ENCODE measurements around the gene UBE2D2.

Gene UBE2D2

DNA sequence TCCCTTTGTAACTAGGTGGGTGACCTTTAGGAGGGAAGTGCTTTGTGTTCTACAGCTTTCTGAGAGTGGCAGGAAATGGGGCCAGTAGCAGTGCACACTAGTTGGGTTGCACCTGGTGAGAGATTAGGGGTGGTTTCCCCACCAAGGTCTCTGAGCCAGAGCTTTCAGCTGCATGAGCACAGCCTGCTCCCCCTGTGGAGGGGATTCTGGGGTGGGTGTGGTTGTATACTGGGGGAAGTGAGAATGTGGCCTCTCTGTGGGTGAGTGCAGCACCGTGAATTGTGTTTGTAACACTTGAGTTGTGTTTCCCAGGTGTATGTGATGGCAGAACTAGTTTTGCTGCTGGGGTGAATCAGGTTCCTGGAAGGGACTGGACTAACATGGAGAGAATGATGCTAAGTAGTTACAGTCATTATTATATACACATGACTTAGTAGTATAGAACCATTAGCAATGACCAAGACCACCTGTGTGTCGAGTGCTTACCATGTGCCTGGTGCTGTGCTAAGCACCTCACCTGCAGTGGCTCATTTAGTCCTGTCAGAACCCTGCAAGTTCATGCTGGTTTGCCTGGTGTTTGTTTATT, 75.2 kb downstream of the UBE2D2 start:
- no peak for DNase-seq

DNA sequence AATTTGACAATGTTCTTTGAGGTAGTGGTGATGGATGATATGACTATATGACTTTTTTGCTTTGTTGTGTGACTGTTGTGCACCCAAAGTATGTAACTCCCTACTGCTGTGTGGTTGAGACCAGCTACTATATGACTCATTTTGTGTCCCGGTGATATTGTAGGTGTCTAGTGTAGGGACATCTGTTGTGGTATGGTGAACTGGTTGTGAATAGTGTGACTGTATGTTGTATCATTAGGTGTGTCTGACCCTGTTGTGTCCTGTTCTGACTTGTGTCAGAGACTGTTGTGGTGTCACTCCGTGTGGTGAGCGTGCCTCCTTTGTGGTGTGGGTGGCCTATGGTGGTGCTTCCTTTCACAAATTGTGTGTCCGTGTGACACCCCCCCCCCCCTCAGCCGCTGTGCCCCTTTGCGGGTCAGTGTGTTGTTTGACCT, 75.9 kb downstream of the UBE2D2 start:
- no peak for DNase-seq

- DNase-seq = peak; percentile 84
Measured at GRCh38 chr5:139637438-139638089, 76.4 kb downstream of the UBE2D2 start.

DNA sequence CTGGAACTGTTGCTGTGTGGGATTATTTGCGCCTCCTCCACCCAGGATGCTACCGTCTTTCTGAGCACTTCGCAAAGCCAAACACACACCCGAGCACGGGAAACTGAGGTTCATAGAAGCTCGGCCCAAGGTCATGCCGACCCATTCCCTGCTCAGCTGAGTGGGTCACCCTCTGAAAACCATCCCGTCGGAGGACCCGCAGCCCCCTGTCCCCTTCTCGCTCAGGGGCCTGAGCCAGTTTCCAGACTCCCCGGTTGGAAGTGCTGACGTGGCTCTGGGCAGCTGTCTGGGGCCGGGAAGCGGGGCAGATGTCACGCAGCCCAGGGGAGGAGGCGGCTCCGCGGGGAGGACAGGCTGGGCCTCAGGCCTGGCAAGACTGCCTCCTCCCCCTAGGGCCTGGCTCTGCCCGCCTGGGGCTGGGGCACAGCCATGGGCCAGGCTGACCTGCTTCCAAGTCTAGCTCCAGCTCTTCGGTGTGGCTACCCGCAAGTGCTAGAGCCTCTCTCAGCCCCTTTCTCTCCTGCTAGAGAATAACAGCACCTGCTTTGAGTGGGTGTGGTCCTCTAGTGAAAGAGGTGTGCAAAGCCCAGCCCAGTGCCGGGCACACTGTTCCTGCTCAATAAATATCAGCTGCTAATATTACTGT, 77.1 kb downstream of the UBE2D2 start:
- DNase-seq = peak; percentile 61

DNA sequence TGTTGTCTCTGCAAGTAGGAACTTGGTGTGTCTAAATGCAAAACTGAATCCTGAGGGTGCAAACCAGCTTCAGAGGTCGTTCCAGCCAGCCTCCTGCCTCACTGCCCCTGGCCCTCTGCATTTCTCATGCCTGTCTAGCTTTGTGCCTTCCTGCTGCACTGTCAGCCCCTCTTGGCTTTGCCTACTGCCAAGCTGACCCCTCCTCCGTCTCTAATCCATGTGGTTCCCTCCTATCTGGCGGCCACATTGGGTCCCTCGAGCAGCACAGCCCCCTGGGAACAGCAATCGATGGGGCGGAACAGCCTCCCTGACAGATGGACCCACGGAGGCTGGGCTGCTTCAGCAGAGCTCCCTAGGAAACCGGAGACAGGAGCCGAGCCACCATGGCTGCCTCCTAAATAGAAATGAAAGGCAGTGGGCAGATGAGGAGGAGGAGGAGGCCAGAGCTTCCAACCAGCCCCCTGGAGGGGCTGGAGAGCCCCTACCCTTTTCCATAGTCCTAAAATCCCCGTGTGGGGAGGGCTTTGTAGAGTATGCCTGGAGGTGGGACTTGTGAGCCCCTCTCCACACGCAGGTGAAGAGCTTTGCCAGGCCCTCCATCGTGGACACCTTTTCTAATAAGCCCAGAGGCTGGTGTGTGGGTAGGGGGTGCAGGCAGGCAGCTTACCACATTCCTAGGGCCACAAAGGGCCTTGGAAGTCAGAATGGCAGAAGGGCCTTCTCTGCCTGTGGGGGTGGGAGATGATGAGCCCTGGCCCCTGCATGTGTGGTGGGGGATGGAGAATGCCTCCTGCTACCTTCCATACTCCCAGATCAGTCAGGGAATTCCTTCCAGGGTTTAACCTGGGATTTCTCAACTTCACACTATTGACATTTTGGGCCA, 77.8 kb downstream of the UBE2D2 start:
- DNase-seq = no peak

- no peak for DNase-seq
Measured at GRCh38 chr5:139639619-139640380, 78.7 kb downstream of the UBE2D2 start.

DNA sequence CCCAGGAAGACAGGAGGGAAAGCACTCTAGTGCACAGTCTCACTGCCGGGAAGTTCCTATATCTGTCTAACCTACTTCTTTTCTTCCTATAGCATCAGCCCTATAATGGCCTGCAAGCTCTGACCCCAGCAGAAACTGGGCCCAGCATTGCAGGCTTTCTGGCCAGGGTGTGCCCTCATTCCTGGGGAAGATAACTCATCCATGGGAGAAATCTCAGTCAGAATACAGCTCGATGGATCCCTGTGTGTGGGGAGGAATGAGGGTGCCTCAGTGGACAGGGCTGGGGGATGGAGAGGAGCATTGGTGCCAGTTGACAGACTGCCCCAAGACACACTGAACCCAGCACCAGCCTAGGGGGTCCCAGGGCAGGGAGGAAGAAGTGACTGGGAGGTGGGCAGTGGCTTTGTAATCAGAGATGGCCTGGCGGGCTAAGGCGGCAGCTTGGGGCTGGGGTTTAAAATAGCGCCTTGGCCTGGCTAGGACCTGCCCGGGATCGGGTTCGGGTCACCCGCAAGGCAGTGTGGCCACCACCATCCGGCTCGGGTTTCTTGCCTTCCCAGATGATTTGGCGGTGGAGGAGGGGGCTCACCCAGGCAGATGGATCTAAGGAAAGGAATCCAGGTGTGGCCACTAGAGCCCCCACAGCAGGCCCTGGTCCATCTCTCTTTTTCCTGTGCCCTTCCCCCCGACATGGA, 79.4 kb downstream of the UBE2D2 start:
- DNase-seq = no peak

- no peak for DNase-seq
Measured at GRCh38 chr5:139641116-139642080, 80.3 kb downstream of the UBE2D2 start.

- DNase-seq = no peak
Measured at GRCh38 chr5:139642213-139642612, 81.1 kb downstream of the UBE2D2 start.

DNA sequence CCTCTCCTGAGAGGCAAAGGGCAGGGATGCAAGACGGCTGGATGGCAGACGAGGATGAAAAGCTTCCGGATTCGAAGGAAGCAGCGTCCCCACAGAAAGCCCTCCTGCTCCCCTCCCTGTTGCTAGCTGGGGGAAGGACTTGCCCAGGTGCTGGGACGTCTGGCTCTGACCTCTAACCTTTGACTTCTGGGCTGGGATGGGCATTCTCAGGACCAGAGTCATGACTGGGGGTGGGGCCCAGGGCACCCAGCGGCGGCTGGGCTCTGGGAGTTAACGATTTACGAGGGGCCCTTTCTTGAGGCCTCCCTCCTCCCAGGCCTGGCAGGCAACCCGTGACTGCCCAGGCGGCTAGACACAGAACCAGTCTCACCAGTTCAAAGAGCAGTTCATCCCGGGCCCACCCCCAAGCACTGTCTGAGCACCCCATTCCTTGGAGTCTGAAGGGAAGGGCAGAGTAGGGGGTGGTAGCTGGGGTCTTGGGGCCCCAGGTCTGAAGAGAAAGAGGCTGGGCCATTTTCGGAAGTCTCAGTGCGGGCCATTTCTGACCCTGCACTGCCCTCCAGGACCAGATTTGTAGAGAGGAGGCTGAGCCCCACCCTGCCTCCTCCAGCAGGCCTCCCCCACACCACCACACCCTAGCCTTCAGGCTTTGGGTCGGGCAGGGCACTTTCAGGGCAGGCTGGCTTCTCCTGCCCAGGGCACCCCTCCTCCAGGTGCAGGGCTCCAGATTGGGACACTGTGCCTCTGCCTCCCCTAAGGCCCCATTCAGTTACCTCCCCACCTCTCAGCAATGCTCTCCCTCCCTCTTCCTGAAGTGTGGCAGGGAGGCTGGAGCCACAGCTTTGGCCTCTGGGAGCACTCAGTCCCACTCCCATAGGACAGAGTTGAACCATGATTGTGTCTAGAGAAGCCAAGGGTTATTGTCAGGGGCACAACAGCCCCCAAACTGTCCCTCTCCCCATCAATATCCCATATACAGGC, 82.0 kb downstream of the UBE2D2 start:
- DNase-seq = no peak

DNA sequence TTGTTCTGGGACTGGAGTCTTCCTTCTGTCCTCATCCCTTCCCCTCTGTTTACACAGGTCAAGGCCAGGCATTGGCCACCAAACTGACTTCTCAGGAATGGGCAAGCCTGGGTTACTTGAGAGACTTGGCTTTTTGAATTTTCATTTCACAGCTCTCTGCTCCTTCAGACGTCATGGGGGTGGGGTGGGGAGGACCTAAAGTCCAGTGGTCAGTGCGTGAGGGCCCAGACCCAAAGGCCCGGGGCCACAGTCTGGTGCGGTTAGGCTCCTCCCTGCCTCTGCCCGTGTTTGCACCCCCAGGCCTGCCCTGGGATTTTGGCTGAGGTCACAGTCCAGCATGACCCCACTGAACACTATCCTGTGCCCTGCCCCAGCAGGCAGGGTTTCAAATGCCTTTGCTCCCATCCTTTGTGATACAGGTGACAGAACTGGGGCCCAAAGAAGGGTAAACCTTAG, 82.9 kb downstream of the UBE2D2 start:
- no peak for DNase-seq

GRCh38 chr5:139644646-139645429, 83.7 kb downstream of the UBE2D2 start:
- no peak for DNase-seq

DNA sequence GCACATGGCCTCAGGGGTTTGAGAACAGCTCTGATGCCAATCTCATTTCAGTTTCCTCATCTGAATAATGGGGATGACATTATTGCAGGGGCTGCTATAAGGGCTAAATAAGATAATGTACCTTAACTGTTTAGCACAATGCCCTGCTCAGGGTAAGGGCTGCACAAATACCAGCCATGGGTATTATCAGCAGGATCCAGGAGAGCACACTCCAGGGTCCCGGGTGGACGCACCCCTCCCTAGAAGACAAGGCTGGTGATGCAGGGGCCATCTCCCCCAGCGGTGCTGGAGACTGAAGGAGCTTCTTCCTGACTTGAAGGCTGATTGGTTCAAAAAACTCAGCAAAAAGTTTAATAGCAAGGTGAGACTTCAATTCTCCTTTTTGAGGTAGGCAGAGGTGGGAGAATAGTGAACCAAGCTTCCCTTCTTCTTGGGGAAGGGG, 84.3 kb downstream of the UBE2D2 start:
- DNase-seq = no peak

DNA sequence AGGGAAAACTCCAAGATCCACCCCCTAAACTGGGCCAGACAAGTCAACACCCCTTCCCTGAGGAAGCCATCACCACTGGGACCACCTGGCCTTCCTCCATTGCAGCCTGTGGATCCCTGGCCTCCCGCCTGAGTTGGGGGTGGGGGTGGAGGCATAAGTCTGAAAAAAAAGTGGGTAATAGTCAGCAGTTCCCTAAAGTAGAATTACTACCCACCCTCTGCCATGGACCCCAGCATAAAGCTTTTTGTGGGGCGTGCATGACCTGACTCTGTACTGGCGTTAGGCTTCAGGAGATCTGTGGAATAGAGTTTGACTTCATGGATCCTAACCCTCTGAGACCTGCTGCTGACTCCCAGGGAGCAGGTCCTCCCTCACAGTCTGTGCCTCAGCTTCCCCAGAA, 85.0 kb downstream of the UBE2D2 start:
- no peak for DNase-seq

GRCh38 chr5:139646912-139647505, 85.9 kb downstream of the UBE2D2 start:
- no peak for DNase-seq

DNA sequence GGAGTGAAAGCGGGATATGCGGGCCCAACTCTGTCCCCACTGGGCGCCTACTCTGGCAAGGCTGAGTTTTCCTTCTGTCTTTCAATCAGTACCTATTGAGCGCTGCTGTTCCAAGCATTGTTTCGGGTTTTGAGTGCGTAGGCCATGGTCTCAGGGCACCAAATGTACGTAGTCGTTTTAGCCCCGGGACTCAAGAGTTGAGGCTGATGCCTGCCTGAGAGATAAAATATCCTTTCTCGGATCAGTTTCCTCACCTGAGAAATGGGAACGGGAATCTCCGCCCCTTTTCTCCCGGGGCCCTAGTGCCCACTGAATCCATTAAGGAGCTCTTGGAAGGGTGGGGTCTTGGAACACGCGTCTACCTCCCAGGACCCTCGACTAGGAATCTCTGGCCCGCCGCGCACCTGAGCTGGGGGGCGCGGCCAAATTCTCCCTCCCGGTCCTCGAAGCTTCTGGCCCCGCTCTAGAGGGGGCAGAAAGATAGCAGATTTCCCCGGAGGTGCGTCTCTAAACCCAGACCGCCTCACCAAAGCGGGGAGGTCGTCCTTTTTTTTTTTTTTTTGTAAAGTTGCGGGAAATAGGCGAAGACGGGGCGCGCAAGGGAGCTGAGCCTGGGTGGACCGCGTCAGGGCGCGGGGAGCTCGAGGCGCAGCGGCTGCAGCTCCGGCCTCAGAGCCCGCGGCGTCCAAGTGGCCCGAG, 86.5 kb downstream of the UBE2D2 start:
- no peak for DNase-seq

All from fibroblast of skin of abdomen (primary cell).